BE2C (cell line): ENCODE results near the gene ZNF503.
"Not testable (repeated sequence)": the region's sequence is repeated elsewhere in the genome, so short reads cannot be mapped to it uniquely, and the experiment has no call there.

ENCODE experiments used
- DNase-seq: peaks from one replicate; pipeline ENCODE4 v3.0.0-alpha.2; 2020
- H3K27me3 ChIP-seq: fragments of 250-450 bp; sonication (Bioruptor Pico); 2 replicates; pipeline ENCODE4 v1.5.1; 2020; ENCODE audit warnings: mild to moderate bottlenecking
- H3K36me3 ChIP-seq: fragments of 250-450 bp; sonication (Bioruptor Pico); 2 replicates; pipeline ENCODE4 v1.5.1; 2020; ENCODE audit warnings: mild to moderate bottlenecking
- H3K4me1 ChIP-seq: fragments of 250-450 bp; sonication (Bioruptor Pico); 2 replicates; pipeline ENCODE4 v1.5.1; 2020
- H3K4me3 ChIP-seq: 2 replicates; pipeline ENCODE4 v1.5.1; 2011; ENCODE audit warnings: low read depth, low read length
- H3K9me3 ChIP-seq: fragments of 250-450 bp; sonication (Bioruptor Pico); 2 replicates; pipeline ENCODE4 v1.5.1; 2020
- TF ChIP-seq, protein P1 (sequence below): IDR thresholded peaks from 2 replicates; pipeline ENCODE4 v1.5.1; 2012; ENCODE audit warnings: mild to moderate bottlenecking, low read depth, low read length

ZNF503 gene

DNA sequence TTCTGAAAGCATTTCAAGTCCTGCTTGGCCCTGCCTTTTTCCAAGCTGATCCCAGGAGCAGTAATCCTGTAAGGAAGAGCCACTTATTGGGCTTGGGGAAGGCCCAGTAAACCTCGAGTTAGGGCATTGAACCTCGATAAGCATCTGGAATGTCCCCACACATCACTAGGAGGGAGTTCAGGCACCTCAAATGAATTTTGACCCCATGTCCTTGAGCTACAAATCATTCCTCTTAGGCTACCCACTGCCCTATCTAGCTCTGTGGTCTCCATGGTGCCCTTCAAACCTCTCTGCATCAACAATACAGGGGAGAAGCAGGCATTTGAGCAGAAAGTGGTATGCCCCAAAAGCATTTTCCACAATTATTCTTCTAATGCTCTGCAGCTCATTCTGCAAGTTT, 33.7 kb downstream of the ZNF503 start:
- TF ChIP-seq, protein P1, sequence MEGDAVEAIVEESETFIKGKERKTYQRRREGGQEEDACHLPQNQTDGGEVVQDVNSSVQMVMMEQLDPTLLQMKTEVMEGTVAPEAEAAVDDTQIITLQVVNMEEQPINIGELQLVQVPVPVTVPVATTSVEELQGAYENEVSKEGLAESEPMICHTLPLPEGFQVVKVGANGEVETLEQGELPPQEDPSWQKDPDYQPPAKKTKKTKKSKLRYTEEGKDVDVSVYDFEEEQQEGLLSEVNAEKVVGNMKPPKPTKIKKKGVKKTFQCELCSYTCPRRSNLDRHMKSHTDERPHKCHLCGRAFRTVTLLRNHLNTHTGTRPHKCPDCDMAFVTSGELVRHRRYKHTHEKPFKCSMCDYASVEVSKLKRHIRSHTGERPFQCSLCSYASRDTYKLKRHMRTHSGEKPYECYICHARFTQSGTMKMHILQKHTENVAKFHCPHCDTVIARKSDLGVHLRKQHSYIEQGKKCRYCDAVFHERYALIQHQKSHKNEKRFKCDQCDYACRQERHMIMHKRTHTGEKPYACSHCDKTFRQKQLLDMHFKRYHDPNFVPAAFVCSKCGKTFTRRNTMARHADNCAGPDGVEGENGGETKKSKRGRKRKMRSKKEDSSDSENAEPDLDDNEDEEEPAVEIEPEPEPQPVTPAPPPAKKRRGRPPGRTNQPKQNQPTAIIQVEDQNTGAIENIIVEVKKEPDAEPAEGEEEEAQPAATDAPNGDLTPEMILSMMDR = no peak
- Histone ChIP-seq H3K27me3 (no peaks in the 10 kb centered on the region), H3K4me1 (no peaks in the 10 kb centered on the region), H3K4me3 (no peak overlapping the region), H3K9me3 (no peaks in the 10 kb centered on the region), H3K36me3 (no peaks in the 10 kb centered on the region)
- no peak for DNase-seq

- DNase-seq = no peak
- Histone ChIP-seq H3K27me3 (no peaks in the 10 kb centered on the region), H3K36me3 (no peaks in the 10 kb centered on the region), H3K4me3 (no peak overlapping the region), H3K9me3 (no peaks in the 10 kb centered on the region), H3K4me1 (no peaks in the 10 kb centered on the region)
- TF ChIP-seq, protein P1 = no peak
Measured at GRCh38 chr10:75367021-75367487, 34.5 kb downstream of the ZNF503 start.

DNA sequence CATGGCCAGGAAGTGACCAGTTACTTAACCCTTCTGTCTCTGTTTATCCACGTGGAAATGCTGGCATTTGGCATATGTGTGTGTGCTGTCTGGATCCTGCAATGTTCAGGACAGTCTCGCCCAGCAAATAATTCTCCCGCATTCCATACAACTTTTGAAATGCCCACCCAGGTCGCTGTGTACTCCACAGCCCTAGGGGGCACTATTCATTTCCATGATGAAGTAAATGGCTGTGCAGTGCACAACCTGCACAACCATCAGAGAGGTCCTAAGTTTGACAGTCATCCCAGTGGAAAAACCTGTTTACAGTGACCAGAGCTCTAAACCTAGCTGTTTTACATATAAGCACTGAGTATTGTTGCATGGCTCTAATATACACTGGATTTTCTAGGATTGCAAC, 38.1 kb downstream of the ZNF503 start:
- H3K9me3 ChIP-seq = no peaks in the 10 kb centered on the region
- H3K4me3 ChIP-seq = no peak overlapping the region
- H3K27me3 ChIP-seq = no peaks in the 10 kb centered on the region
- H3K4me1 ChIP-seq = no peaks in the 10 kb centered on the region
- no peak for DNase-seq
- TF ChIP-seq, protein P1 = no peak
- no peaks in the 10 kb centered on the region for H3K36me3 ChIP-seq

DNA sequence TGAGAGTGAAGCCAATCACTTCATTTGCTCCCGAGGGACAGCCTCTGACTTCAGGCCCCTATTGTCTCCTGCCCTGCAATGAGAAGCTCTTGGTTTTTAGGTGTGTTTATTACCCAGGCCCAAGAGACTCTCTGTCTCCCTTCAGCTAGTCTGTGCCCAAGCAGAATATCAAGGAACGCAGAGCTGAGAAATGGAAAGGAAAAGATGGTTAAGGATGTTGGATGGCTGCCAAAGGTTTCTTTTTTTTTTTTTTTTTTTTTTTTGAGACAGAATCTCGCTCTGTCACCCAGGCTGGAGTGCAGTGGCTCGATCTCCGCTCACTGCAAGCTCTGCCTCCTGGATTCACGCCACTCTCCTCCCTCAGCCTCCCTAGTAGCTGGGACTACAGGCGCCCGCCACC, 41.7 kb downstream of the ZNF503 start:
- not testable (repeated sequence) for H3K4me3 ChIP-seq, H3K27me3 ChIP-seq, H3K36me3 ChIP-seq, H3K9me3 ChIP-seq, H3K4me1 ChIP-seq, DNase-seq

- no peaks in the 10 kb centered on the region for H3K27me3 ChIP-seq
- H3K4me3 ChIP-seq = no peak overlapping the region
- TF ChIP-seq, protein P1 = no peak
- no peaks in the 10 kb centered on the region for H3K36me3 ChIP-seq
- H3K9me3 ChIP-seq = no peaks in the 10 kb centered on the region
- no peaks in the 10 kb centered on the region for H3K4me1 ChIP-seq
- no peak for DNase-seq
Measured at GRCh38 chr10:75358835-75359421, 42.6 kb downstream of the ZNF503 start.

DNA sequence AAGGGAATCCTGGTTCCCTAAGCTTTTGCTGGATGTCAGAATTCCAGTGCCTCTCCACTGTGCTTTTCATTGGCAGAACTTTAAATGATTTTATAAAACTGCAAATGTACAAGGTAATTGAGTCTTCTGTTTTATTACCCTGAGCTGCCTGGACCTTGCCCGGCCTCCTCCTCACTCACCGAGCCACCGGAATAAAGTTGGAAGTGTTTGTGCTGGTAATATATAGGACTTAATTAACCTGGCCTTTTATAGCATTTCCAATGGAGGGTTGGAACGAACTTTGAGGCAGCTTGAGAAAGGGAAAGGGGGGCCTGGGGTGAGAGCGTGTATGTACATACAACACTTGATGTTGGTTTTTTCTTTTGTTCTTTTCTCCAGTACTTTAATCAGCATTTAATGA, 43.4 kb downstream of the ZNF503 start:
- H3K4me1 ChIP-seq = no peaks in the 10 kb centered on the region
- DNase-seq = no peak
- no peak overlapping the region for H3K4me3 ChIP-seq
- H3K36me3 ChIP-seq = no peaks in the 10 kb centered on the region
- TF ChIP-seq, protein P1 = no peak
- no peaks in the 10 kb centered on the region for H3K9me3 ChIP-seq
- H3K27me3 ChIP-seq = no peaks in the 10 kb centered on the region

DNA sequence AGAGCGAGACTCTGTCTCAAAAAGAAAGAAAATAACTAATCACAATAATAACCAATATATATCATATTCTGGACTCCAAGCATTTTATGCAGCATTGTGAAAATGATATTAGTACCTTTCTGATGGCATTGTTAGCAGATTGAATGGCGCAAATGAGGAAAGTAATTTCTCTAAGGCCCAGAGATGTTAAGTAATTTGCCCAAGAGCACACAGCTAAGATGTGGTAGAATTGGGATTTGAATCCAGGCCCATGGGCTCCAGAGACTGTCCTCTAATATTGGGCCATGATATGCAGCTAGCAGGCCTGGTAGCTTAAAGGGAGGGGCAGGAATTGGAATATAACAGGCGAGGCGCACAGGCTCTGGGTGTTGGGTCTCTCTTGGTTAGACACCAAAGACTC, 44.1 kb downstream of the ZNF503 start:
- Histone ChIP-seq H3K27me3 (no peaks in the 10 kb centered on the region), H3K4me1 (no peaks in the 10 kb centered on the region), H3K9me3 (no peaks in the 10 kb centered on the region), H3K4me3 (no peak overlapping the region), H3K36me3 (no peaks in the 10 kb centered on the region)
- DNase-seq = no peak
- TF ChIP-seq, protein P1 = no peak
